Osteoblast (primary cell): ENCODE data around the gene ZGRF1. TPM values are rescaled to one million over a fixed set of nuclear protein-coding genes. Genes with fewer than 3 reads are reported as not detected.

Experiments used
- DNase-seq: peaks from one replicate; pipeline ENCODE4 v3.0.0; 2011; ENCODE audit warnings: low spot score, mixed read lengths; ENCODE audit not compliant: insufficient read length; ENCODE audit errors: missing footprints
- H2AFZ ChIP-seq: 2 replicates; pipeline ENCODE4 v1.6.0; 2011; ENCODE audit warnings: mild to moderate bottlenecking, low read length
- H3K27ac ChIP-seq: 2 replicates; pipeline ENCODE4 v1.5.1; 2011; ENCODE audit warnings: mild to moderate bottlenecking, low read depth, low read length, moderate library complexity
- H3K27me3 ChIP-seq: 2 replicates; pipeline ENCODE4 v1.6.0; 2012; ENCODE audit warnings: mild to moderate bottlenecking, control low read depth, inconsistent platforms, low read length, moderate library complexity; ENCODE audit not compliant: insufficient read depth
- H3K36me3 ChIP-seq: 2 replicates; pipeline ENCODE4 v1.5.1; 2011; ENCODE audit warnings: mild to moderate bottlenecking, low read length, control low read depth, moderate library complexity; ENCODE audit not compliant: insufficient read depth
- H3K4me1 ChIP-seq: 2 replicates; pipeline ENCODE4 v1.5.1; 2011; ENCODE audit warnings: mild to moderate bottlenecking, low read length, control low read depth, moderate library complexity; ENCODE audit not compliant: insufficient read depth
- H3K4me2 ChIP-seq: 2 replicates; pipeline ENCODE4 v1.6.0; 2011; ENCODE audit warnings: mild to moderate bottlenecking, low read length; ENCODE audit not compliant: insufficient read depth
- H3K4me3 ChIP-seq: fragments of 200-600 bp; sonication (generic); 3 replicates; pipeline ENCODE4 v1.5.1; 2012; ENCODE audit warnings: mild to moderate bottlenecking, low read length, inconsistent platforms; ENCODE audit not compliant: insufficient read depth
- H3K79me2 ChIP-seq: 2 replicates; pipeline ENCODE4 v1.6.0; 2012; ENCODE audit warnings: mild to moderate bottlenecking, low read length, control low read depth, inconsistent platforms; ENCODE audit not compliant: insufficient read depth
- H3K9me3 ChIP-seq: 2 replicates; pipeline ENCODE4 v1.5.1; 2011; ENCODE audit warnings: low read depth, low read length, control low read depth
- H4K20me1 ChIP-seq: 2 replicates; pipeline ENCODE4 v1.6.0; 2012; ENCODE audit warnings: mild to moderate bottlenecking, low read length, control low read depth; ENCODE audit not compliant: insufficient read depth
- total RNA-seq: library from RNA; depleted of rRNA; stranded (reverse); fragments of >200 nt; gene quantifications from 2 replicates; pipeline ENCODE4 v1.2.3, GENCODE V29; 2012
- TF ChIP-seq, protein P1 (sequence below): IDR thresholded peaks from 2 replicates; pipeline ENCODE4 v1.5.1; 2011; ENCODE audit warnings: mild to moderate bottlenecking, low read depth, low read length, moderate library complexity; ENCODE audit errors: extremely low read depth

Gene ZGRF1
- total RNA-seq, 1 donor, result 5.8 TPM

DNA sequence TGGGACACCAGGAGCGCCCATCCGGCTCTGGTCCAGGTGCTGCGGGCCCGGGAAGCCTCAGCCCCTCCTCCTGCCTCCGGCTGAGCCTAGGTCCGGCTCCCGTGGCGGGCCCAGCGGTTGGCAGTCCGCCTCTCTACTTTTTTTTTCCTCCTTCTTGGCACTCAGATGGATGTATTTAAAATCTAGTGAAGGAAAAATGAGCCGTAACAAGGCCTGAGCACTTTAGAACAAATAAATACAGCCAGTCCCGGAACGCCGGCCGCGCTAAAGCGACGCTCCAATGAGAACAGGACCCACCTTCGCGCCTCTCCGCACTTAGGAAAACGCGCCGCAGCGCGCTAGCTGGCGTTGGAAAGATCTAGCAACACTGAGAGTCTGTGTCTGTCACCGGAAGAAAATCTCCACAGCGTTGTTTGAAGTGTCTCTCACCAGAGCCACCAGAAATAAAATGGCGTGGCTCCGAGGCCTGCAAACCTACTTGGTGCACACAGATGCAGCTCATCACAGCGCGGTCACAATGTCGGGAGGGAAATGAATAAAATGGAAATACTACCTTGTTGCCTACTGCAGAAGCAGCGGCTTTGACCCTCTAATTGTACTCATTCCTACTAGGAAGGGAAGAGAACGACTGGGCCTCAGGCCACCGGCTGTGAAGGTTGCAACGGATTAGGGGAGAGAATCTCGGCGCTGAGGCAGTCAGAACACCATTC lies 125.5 kb downstream of the ZGRF1 start:
- DNase-seq, result no peak
- peak overlapping the region; percentile 76 for H3K4me2 ChIP-seq
- no peak overlapping the region for H2AFZ ChIP-seq
- no peaks in the 10 kb centered on the region for H3K79me2 ChIP-seq
- H3K36me3 ChIP-seq, result no peaks in the 10 kb centered on the region
- H3K27me3 ChIP-seq, result peaks cover 95% of the 10 kb centered on the region
- H3K27ac ChIP-seq, result no peak overlapping the region
- TF ChIP-seq, protein P1, sequence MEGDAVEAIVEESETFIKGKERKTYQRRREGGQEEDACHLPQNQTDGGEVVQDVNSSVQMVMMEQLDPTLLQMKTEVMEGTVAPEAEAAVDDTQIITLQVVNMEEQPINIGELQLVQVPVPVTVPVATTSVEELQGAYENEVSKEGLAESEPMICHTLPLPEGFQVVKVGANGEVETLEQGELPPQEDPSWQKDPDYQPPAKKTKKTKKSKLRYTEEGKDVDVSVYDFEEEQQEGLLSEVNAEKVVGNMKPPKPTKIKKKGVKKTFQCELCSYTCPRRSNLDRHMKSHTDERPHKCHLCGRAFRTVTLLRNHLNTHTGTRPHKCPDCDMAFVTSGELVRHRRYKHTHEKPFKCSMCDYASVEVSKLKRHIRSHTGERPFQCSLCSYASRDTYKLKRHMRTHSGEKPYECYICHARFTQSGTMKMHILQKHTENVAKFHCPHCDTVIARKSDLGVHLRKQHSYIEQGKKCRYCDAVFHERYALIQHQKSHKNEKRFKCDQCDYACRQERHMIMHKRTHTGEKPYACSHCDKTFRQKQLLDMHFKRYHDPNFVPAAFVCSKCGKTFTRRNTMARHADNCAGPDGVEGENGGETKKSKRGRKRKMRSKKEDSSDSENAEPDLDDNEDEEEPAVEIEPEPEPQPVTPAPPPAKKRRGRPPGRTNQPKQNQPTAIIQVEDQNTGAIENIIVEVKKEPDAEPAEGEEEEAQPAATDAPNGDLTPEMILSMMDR, result no peak
- H3K4me1 ChIP-seq, result peaks cover 11% of the 10 kb centered on the region
- H4K20me1 ChIP-seq, result no peaks in the 10 kb centered on the region
- H3K4me3 ChIP-seq, result no peak overlapping the region
- no peaks in the 10 kb centered on the region for H3K9me3 ChIP-seq

DNA sequence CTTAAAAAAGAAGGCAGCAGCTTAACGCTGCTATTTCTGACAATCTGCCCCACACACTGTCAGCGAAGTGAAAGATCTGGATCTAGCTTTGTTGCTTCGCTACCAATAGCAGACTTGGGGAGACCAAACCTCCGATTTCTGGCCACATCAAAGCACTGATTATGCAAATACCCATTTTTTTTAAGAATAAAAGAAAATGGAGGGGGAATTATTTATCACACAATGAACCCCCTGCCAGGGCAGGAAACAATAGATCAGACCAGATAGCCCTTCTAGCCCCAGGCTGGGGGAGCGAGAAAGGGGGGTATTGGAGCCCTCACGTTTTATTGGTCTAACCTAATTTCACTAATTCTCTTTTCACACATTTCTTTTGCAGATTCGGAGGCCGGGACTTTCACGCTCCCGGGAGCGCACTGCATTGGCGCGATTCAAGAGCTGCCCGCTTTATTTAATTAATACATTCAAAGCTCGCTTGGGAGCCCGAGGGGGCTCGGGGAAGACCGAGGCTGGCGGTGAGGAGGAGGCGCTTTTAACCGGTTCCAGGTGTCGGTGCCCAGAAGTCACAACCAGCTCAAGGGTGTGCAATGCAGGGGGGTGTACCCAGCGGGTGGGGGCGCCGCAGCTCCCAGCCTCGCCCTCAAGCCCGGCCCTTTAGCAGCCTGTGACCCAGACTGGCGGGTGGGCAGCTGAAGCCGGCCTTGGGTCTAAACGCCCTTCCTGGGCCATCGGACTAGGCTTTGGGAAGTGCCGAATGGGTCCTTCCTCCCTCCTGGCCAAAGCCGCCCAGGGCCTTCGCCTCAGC lies 126.2 kb downstream of the ZGRF1 start:
- H3K36me3 ChIP-seq, result no peaks in the 10 kb centered on the region
- H3K4me1 ChIP-seq, result peaks cover 7% of the 10 kb centered on the region
- no peaks in the 10 kb centered on the region for H3K79me2 ChIP-seq
- H3K9me3 ChIP-seq, result no peaks in the 10 kb centered on the region
- no peaks in the 10 kb centered on the region for H4K20me1 ChIP-seq
- TF ChIP-seq, protein P1, result no peak
- H3K27ac ChIP-seq, result no peak overlapping the region
- H3K4me2 ChIP-seq, result peak overlapping the region; percentile 76
- peaks cover 90% of the 10 kb centered on the region for H3K27me3 ChIP-seq
- H2AFZ ChIP-seq, result no peak overlapping the region
- peak; percentile 81 for DNase-seq
- H3K4me3 ChIP-seq, result peak overlapping the region; percentile 9

DNA sequence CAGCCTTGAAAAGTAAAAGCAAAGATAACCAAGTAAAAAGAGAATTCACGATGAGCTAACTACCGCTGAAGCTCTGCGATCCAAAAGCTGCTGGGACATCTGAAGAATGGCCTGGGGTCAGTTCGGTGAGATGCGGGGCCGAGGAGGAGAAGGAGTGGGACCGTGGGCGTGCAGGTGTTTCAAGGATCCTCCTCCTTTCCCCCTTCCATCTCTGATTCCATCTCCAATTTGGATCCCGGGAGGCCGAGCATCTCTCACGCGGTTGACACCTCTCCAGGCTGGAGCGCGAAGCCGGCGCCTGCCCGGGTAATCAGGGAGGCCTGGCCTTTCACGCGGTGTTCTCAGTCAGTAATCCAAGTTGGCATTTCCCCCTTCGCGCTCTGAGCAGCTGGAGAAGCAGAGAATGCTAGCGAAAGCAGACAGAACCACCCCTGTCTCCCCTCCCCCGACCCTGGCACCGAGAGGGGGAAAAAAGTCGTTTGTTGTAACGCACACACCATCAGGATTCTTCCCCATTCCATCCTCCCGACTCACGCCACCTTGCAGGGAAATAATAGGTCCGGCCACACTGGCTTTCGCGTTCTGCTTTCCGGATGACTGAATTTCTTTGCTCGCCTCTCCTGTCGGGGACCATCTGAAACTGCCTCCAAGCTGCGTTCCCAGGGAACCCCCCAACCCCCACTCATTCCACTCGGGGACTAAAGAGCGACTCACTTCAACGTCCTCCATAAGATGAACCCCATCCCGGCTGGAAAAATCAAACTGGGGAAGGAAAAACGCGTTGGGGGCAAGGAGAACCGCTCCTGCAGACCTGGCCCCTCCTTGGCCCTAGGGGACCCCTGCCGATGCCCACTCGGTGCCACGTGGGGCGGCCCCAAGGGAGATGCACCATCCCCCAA lies 127.2 kb downstream of the ZGRF1 start:
- Histone ChIP-seq H3K36me3 (no peaks in the 10 kb centered on the region), H3K9me3 (no peaks in the 10 kb centered on the region), H2AFZ (peak overlapping the region; percentile 61), H3K27me3 (peaks cover 81% of the 10 kb centered on the region), H3K4me1 (peaks cover 4% of the 10 kb centered on the region), H4K20me1 (no peaks in the 10 kb centered on the region), H3K79me2 (no peaks in the 10 kb centered on the region), H3K4me2 (peak overlapping the region; percentile 76), H3K27ac (no peak overlapping the region), H3K4me3 (peak overlapping the region; percentile 56)
- no peak for DNase-seq
- TF ChIP-seq, protein P1, result no peak
